Left renal cortex interstitium (tissue), 4 donors: ENCODE measurements around the gene HSFX2. TPM values are rescaled to one million over a fixed set of nuclear protein-coding genes. Genes with fewer than 3 reads are reported as not detected.
"Not testable (repeated sequence)": the region's sequence is repeated elsewhere in the genome, so short reads cannot be mapped to it uniquely, and the experiment has no call there.

Source experiments
- DNase-seq, 4 donors: peaks; one replicate each; pipeline ENCODE4 v3.0.0-alpha.2; 2013; ENCODE audit warnings: low read depth in 4 of 4, low spot score in 2 of 4, missing footprints in 1 of 4
- polyA plus RNA-seq, 4 donors: library from polyadenylated mRNA; unstranded; fragments of 120-200 nt; gene quantifications; one replicate each; pipeline ENCODE4 v1.2.1, GENCODE V29; 2013; ENCODE audit not compliant: insufficient read length in 4 of 4

HSFX2 gene
- polyA plus RNA-seq = 1 to 10 TPM in 1 of 4 donors, under 1 TPM in 3; 0.30 to 1.0 (median 0.40) TPM

- DNase-seq = not testable (repeated sequence)
Observed at GRCh38 chrX:149595214-149595613, at the start of gene HSFX2. Gene HSFX2, minus strand, starts transcription at chrX:149595314. Its CDS starts 614 bp downstream, at chrX:149594700.

GRCh38 chrX:149643496-149643895 lies 48.4 kb upstream of the HSFX2 start:
- no peak for DNase-seq

GRCh38 chrX:149641835-149642234 lies 46.7 kb upstream of the HSFX2 start:
- no peak for DNase-seq

GRCh38 chrX:149641432-149641831 lies 46.3 kb upstream of the HSFX2 start:
- no peak for DNase-seq

GRCh38 chrX:149639568-149639967 lies 44.5 kb upstream of the HSFX2 start:
- DNase-seq = no peak

GRCh38 chrX:149638860-149639259 lies 43.7 kb upstream of the HSFX2 start:
- DNase-seq = no peak

- DNase-seq = no peak
Observed at GRCh38 chrX:149633511-149633910, 38.4 kb upstream of the HSFX2 start.

- DNase-seq = no peak
Observed at GRCh38 chrX:149631234-149632165, 36.4 kb upstream of the HSFX2 start, which contains the start of gene TMEM185A. Gene TMEM185A, minus strand, starts transcription at chrX:149631792. Its CDS starts 212 bp downstream, at chrX:149631580.

GRCh38 chrX:149630681-149631233 lies 35.6 kb upstream of the HSFX2 start:
- no peak for DNase-seq

GRCh38 chrX:149629730-149630387 lies 34.7 kb upstream of the HSFX2 start:
- no peak for DNase-seq

- DNase-seq = no peak
Observed at GRCh38 chrX:149628768-149629167, 33.7 kb upstream of the HSFX2 start.

- no peak for DNase-seq
Observed at GRCh38 chrX:149628280-149628679, 33.2 kb upstream of the HSFX2 start.

- DNase-seq = not testable (repeated sequence)
Observed at GRCh38 chrX:149626829-149627228, 31.7 kb upstream of the HSFX2 start.

GRCh38 chrX:149619662-149620061 lies 24.5 kb upstream of the HSFX2 start:
- DNase-seq = not testable (repeated sequence)

- no peak for DNase-seq
Observed at GRCh38 chrX:149618871-149619270, 23.8 kb upstream of the HSFX2 start.

GRCh38 chrX:149611623-149612175 lies 16.6 kb upstream of the HSFX2 start:
- no peak for DNase-seq

GRCh38 chrX:149610511-149610910 lies 15.4 kb upstream of the HSFX2 start:
- no peak for DNase-seq

GRCh38 chrX:149607699-149608098 lies 12.6 kb upstream of the HSFX2 start:
- no peak for DNase-seq

- DNase-seq = not testable (repeated sequence)
Observed at GRCh38 chrX:149605248-149605885, 10.3 kb upstream of the HSFX2 start.

- not testable (repeated sequence) for DNase-seq
Observed at GRCh38 chrX:149598603-149599002, 3.5 kb upstream of the HSFX2 start.
